ENCODE results near the gene PLAU. TPM values are rescaled to one million over a fixed set of nuclear protein-coding genes. Genes with fewer than 3 reads are reported as not detected.
"Not testable (repeated sequence)": the region's sequence is repeated elsewhere in the genome, so short reads cannot be mapped to it uniquely, and the experiment has no call there.

The PLAU gene
- total RNA-seq, 1 donor from 2014 or later = 64.7 TPM

- no peak for DNase-seq (ENCODE audit: low spot score)
Measured at GRCh38 chr10:73876566-73876965, 34.4 kb upstream of the PLAU start.

GRCh38 chr10:73876971-73877370 is 34.0 kb upstream of the PLAU start:
- no peak for DNase-seq (ENCODE audit: low spot score)

- no peak for DNase-seq (ENCODE audit: low spot score)
Measured at GRCh38 chr10:73877533-73878160, 33.3 kb upstream of the PLAU start.

GRCh38 chr10:73878365-73878764 is 32.6 kb upstream of the PLAU start:
- DNase-seq (ENCODE audit: low spot score) = no peak

- DNase-seq (ENCODE audit: low spot score) = peak; percentile 96
Measured at GRCh38 chr10:73879296-73880173, 31.4 kb upstream of the PLAU start.

GRCh38 chr10:73881221-73881919 is 29.6 kb upstream of the PLAU start:
- no peak for DNase-seq (ENCODE audit: low spot score)

- no peak for DNase-seq (ENCODE audit: low spot score)
Measured at GRCh38 chr10:73884017-73884416, 26.9 kb upstream of the PLAU start.

- DNase-seq (ENCODE audit: low spot score) = no peak
Measured at GRCh38 chr10:73886085-73886529, 24.8 kb upstream of the PLAU start.

GRCh38 chr10:73886661-73887293 is 24.2 kb upstream of the PLAU start:
- no peak for DNase-seq (ENCODE audit: low spot score)

GRCh38 chr10:73887294-73888039 is 23.5 kb upstream of the PLAU start:
- DNase-seq (ENCODE audit: low spot score) = no peak

- no peak for DNase-seq (ENCODE audit: low spot score)
Measured at GRCh38 chr10:73888514-73888913, 22.4 kb upstream of the PLAU start.

- no peak for DNase-seq (ENCODE audit: low spot score)
Measured at GRCh38 chr10:73889014-73889413, 21.9 kb upstream of the PLAU start.

- not testable (repeated sequence) for DNase-seq (ENCODE audit: low spot score)
Measured at GRCh38 chr10:73889416-73889815, 21.5 kb upstream of the PLAU start.

- DNase-seq (ENCODE audit: low spot score) = no peak
Measured at GRCh38 chr10:73890261-73890660, 20.7 kb upstream of the PLAU start.

GRCh38 chr10:73890830-73891229 is 20.1 kb upstream of the PLAU start:
- not testable (repeated sequence) for DNase-seq (ENCODE audit: low spot score)

GRCh38 chr10:73891540-73891939 is 19.4 kb upstream of the PLAU start:
- no peak for DNase-seq (ENCODE audit: low spot score)

- no peak for DNase-seq (ENCODE audit: low spot score)
Measured at GRCh38 chr10:73892310-73893030, 18.5 kb upstream of the PLAU start.

- DNase-seq (ENCODE audit: low spot score) = no peak
Measured at GRCh38 chr10:73893426-73893825, 17.5 kb upstream of the PLAU start.

- no peak for DNase-seq (ENCODE audit: low spot score)
Measured at GRCh38 chr10:73894245-73894971, 16.5 kb upstream of the PLAU start.
